Stimulated activated CD4-positive, alpha-beta T cell treated with anti-CD3 and anti-CD28 coated beads, TNF-alpha, amount 100 ng/mL, for 48 hours (primary cell): Measurements from ENCODE around the gene GAB1.

ENCODE experiments used
- DNase-seq, 3 donors: peaks; one replicate each; pipeline ENCODE4 v3.0.0-alpha.2; 2020; ENCODE audit warnings: low read depth in 3 of 3

GAB1 gene

GRCh38 chr4:143417679-143418403 is 81.2 kb downstream of the GAB1 start:
- DNase-seq, result no peak

- no peak for DNase-seq
Measured at GRCh38 chr4:143420227-143420626, 83.6 kb downstream of the GAB1 start.

- no peak for DNase-seq
Measured at GRCh38 chr4:143421609-143422008, 84.9 kb downstream of the GAB1 start.

DNA sequence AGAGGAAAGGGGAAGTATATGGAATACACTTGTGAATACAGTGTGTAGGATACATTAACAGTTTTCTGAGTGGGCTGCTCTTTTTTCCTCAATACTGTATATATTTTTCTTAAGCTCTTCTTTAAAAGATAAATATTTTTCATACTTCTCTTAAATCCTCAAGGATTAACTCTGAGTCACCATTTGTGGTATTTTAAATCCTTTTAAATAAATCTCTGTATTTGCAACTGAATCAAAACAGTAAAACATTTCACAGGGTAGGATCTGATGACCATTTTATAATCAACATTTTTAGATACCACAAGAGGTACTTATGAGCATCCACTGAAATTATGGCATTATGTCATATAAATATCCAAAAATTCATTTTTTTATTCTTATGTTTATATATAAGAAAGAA is 87.6 kb downstream of the GAB1 start:
- no peak for DNase-seq

DNA sequence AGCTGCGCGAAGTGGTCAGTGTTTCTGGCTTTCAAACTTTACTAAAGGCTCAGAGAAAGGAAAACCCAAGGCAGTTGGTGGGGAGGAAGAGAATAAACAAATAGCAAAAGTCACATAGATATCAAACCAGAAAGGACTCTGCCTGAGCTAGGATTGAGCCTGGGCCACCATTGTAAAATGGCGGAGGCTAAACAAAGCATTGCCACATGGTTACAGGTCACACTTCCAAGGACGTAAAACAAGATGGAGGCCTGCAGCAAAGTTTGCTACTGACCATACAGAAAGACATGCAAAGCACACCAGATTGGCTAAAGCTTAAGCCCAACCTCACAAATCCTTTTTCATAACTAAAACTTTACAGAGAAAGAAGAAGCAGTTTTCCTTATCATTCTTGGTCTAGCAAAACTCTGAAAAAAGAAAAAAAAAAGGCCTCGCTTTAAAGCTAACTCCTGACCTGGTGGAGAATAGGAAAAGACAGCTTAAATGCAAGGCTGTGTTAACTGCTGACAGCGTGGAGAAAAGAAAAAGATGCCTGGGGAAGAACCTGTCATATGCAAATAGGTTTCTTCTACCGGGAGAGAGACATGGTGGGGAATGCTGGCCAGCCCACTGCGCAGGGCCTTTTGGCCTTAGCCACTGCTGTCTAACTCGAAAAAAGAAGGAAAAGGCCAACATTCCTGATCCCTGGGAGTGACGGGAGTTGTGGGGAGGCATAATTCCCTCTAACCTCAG is 95.0 kb downstream of the GAB1 start:
- DNase-seq, result no peak

- DNase-seq, result no peak
Measured at GRCh38 chr4:143432258-143432591, 95.5 kb downstream of the GAB1 start.

DNA sequence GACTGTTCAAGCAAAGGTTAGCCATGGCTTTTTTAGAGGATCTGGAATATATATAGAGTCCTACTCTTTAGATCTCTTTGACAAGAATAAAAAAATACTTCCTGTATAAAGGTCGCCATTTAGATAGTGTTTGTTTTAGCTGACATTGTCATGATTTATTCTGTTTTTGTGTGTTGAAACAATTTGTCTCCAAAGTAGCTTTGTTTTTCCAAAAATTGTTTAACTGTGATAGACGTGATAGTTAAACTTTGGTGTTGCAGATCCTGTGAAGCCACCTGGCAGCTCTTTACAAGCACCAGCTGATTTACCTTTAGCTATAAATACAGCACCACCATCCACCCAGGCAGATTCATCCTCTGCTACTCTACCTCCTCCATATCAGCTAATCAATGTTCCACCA is 96.6 kb downstream of the GAB1 start:
- DNase-seq, result no peak

DNA sequence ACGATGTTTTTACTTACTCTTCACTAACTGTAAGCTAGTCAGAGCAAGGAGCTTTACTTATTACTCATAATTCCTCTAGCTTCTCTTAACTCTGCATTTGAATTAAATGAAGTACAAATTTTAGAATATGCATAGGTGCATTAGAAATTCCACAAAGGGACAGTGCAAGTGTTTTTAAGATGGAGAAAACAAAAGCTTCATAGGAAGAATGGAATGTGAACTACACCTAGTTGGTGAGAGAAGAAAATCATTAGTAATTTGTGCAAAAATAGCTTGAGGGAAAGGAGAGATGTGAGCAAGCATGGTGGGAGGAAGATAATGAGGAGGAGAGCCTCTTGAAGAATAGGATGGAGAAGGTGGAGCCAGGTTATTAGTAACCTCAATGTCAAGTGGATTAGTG is 99.3 kb downstream of the GAB1 start:
- no peak for DNase-seq

DNA sequence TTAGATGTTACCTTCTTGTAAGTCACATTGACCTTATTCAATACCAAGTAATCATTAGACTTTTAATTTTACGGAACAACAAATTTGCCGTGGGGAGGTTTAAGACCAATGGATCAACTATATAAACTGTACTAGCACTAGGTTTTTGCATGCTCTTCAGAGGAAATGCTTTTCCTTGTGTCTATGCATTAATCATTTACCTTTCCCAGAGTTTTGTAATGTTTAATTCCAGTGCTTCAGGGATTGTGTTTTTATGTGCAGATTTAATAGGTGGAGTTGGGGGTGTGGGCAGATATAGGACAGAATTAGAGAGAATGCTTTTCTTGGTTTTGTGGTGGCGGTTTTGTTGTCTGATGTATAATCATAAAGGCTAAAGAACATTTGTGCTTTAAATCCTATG is 100.8 kb downstream of the GAB1 start:
- DNase-seq, result no peak

- no peak for DNase-seq
Measured at GRCh38 chr4:143437937-143438336, 101.3 kb downstream of the GAB1 start.

GRCh38 chr4:143438710-143439109 is 102.0 kb downstream of the GAB1 start:
- DNase-seq, result no peak

DNA sequence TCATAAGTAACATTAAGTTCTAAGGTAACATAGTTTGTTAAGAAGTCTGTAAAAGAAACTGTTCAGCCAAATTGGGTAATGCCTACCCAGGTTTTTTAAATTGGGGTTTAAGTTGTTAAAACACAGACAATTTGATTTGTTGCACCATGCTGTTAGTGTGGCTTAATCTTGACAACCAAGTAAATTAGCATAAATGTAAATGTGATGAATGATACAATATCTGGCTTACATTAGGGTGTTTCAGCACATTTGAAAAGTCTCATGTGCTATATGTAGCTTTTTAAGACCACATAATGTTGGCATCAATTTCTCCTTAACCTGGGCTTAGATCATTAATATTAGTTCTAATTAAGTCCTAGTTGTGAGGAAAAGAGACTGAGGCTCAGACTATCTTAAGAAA is 104.4 kb downstream of the GAB1 start:
- no peak for DNase-seq

- no peak for DNase-seq
Measured at GRCh38 chr4:143441678-143442077, 105.0 kb downstream of the GAB1 start.

GRCh38 chr4:143443728-143444127 is 107.1 kb downstream of the GAB1 start:
- DNase-seq, result no peak

GRCh38 chr4:143451186-143451585 is 114.5 kb downstream of the GAB1 start:
- DNase-seq, result no peak

DNA sequence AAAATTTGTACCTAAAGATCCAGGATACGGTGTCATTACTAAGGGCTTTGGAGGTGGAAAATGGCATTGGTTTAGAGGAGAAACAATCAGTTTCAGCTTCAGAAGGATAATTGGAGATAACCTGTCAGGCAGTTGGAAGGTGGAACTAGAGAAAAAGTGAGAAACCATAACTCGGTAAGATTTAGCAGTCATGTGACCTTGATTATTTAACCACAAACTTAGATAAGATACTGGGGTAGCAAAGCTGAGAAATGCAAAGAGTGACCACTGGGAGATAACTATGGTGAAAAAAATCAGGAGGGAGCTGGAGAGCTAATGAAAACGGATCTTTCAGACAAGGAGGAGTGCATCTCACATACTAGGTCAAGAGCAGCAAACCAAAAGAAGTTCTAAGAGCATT is 118.5 kb downstream of the GAB1 start:
- no peak for DNase-seq

- DNase-seq, result no peak
Measured at GRCh38 chr4:143458966-143459365, 122.3 kb downstream of the GAB1 start.

DNA sequence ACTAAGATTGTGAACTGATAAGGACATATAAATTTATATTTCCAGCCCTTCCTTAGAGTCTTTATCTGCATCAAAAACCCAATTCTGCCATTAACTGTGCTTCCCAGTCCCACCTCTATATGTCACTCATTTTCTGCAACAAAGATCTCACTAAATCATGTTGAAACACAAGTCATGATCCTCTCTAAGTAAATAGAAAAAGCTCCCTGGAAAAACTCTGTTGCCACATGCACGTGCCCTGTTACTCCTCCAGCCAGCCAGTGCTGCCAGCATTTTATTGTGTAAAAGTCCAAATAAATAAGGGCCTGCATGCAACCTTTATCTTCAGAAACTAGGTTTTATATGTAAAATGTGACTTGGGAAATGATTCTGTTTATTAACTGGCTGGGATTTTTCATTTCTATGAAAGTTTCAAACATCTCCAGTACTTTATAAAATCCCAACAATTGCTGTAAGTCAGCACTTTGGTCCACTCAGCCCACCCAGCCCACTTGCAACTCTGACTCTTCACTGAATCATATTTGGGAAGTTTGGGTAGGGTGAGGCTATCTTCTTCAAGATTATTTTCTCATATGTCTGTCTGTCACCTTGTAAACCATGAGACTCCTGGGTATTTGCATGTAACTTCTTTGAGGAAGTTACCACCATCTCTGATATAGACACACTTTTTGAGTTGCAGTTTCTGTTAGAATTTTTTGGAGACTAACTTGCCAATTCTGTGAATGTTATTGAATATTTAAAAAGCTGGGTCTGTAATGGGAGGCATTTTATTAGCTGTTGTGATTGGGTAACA is 136.9 kb downstream of the GAB1 start:
- no peak for DNase-seq

GRCh38 chr4:143477487-143477886 is 140.8 kb downstream of the GAB1 start:
- DNase-seq, result no peak

- no peak for DNase-seq
Measured at GRCh38 chr4:143481361-143481760, 144.7 kb downstream of the GAB1 start.

GRCh38 chr4:143482840-143483239 is 146.2 kb downstream of the GAB1 start:
- no peak for DNase-seq

- DNase-seq, result no peak
Measured at GRCh38 chr4:143486314-143486713, 149.6 kb downstream of the GAB1 start.

DNA sequence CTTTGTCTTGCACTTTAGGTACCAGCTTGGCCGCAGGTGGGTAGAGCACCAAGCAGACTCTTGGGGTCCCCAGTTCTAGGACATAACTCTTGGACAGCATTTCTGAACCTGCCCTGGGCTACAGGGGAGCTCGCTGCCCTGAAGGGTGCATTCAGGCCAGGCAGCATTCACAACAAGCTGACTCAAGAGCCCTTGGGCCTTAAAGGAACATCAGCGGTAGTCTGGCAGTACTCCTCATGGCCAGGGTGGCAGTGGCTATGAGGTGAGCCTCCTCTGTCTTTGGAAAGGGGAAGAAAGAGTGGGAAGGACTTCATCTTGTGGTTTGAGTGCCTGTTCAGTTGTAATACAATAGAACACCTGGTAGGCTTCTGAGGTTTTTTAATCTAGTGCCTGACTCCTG is 152.0 kb downstream of the GAB1 start:
- no peak for DNase-seq
